ENCODE measurements around the gene L3MBTL4.
"Not testable (repeated sequence)": the region's sequence is repeated elsewhere in the genome, so short reads cannot be mapped to it uniquely, and the experiment has no call there.

Gene L3MBTL4

GRCh38 chr18:6259324-6259723, 155.4 kb downstream of the L3MBTL4 start:
- not testable (repeated sequence) for H3K9ac ChIP-seq (ENCODE audit: low read length); H3K4me3 ChIP-seq (ENCODE audit: low read depth in 1 of 2, low read length in 2 of 2); H3K4me1 ChIP-seq (ENCODE audit: insufficient read depth, low read length); H3K9me3 ChIP-seq (ENCODE audit: low read length); H3K27ac ChIP-seq (ENCODE audit: low read depth, low read length); H3K36me3 ChIP-seq (ENCODE audit: insufficient read depth, low read length); H3K27me3 ChIP-seq (ENCODE audit: control insufficient read depth in 1 of 2, insufficient read depth in 2 of 2, low read length in 2 of 2)

- H3K9me3 ChIP-seq (ENCODE audit: low read length), result no peaks in the 10 kb centered on the region
- no peaks in the 10 kb centered on the region for H3K27me3 ChIP-seq (ENCODE audit: control insufficient read depth in 1 of 2, insufficient read depth in 2 of 2, low read length in 2 of 2)
- H3K36me3 ChIP-seq (ENCODE audit: insufficient read depth, low read length), result peaks cover 5% of the 10 kb centered on the region
These were observed 156.8 kb downstream of the L3MBTL4 start for GRCh38 chr18:6257950-6258349.

GRCh38 chr18:6256521-6256920, 158.2 kb downstream of the L3MBTL4 start:
- Histone ChIP-seq H3K27ac (ENCODE audit: low read depth, low read length) (no peak overlapping the region), H3K27me3 (ENCODE audit: control insufficient read depth in 1 of 2, insufficient read depth in 2 of 2, low read length in 2 of 2) (no peaks in the 10 kb centered on the region), H3K36me3 (ENCODE audit: insufficient read depth, low read length) (no peaks in the 10 kb centered on the region), H3K9ac (ENCODE audit: low read length) (no peak overlapping the region), H3K4me1 (ENCODE audit: insufficient read depth, low read length) (peaks cover 5% of the 10 kb centered on the region), H3K9me3 (ENCODE audit: low read length) (no peaks in the 10 kb centered on the region), H3K4me3 (ENCODE audit: low read depth in 1 of 2, low read length in 2 of 2) (no peak overlapping the region)

More at GRCh38 chr18:6257950-6258349, 156.8 kb downstream of the L3MBTL4 start:
- Histone ChIP-seq H3K9ac (ENCODE audit: low read length) (no peak overlapping the region), H3K4me1 (ENCODE audit: insufficient read depth, low read length) (peaks cover 5% of the 10 kb centered on the region), H3K4me3 (ENCODE audit: low read depth in 1 of 2, low read length in 2 of 2) (no peak overlapping the region), H3K27ac (ENCODE audit: low read depth, low read length) (no peak overlapping the region)

GRCh38 chr18:6255886-6256285, 158.8 kb downstream of the L3MBTL4 start:
- H3K4me1 ChIP-seq (ENCODE audit: insufficient read depth, low read length), result peaks cover 5% of the 10 kb centered on the region
- H3K9ac ChIP-seq (ENCODE audit: low read length), result no peak overlapping the region
- no peak overlapping the region for H3K4me3 ChIP-seq (ENCODE audit: low read depth in 1 of 2, low read length in 2 of 2)
- H3K36me3 ChIP-seq (ENCODE audit: insufficient read depth, low read length), result no peaks in the 10 kb centered on the region
- no peak overlapping the region for H3K27ac ChIP-seq (ENCODE audit: low read depth, low read length)
- no peaks in the 10 kb centered on the region for H3K9me3 ChIP-seq (ENCODE audit: low read length)
- H3K27me3 ChIP-seq (ENCODE audit: control insufficient read depth in 1 of 2, insufficient read depth in 2 of 2, low read length in 2 of 2), result no peaks in the 10 kb centered on the region

GRCh38 chr18:6255116-6255705, 159.5 kb downstream of the L3MBTL4 start:
- H3K4me3 ChIP-seq (ENCODE audit: low read depth in 1 of 2, low read length in 2 of 2), result no peak overlapping the region

GRCh38 chr18:6254456-6254855, 160.3 kb downstream of the L3MBTL4 start:
- Histone ChIP-seq H3K4me1 (ENCODE audit: insufficient read depth, low read length) (peaks cover 5% of the 10 kb centered on the region), H3K27ac (ENCODE audit: low read depth, low read length) (no peak overlapping the region), H3K27me3 (ENCODE audit: control insufficient read depth in 1 of 2, insufficient read depth in 2 of 2, low read length in 2 of 2) (no peaks in the 10 kb centered on the region), H3K36me3 (ENCODE audit: insufficient read depth, low read length) (no peaks in the 10 kb centered on the region), H3K4me3 (ENCODE audit: low read depth in 1 of 2, low read length in 2 of 2) (no peak overlapping the region), H3K9me3 (ENCODE audit: low read length) (no peaks in the 10 kb centered on the region), H3K9ac (ENCODE audit: low read length) (no peak overlapping the region)

More at GRCh38 chr18:6255116-6255705, 159.5 kb downstream of the L3MBTL4 start:
- Histone ChIP-seq H3K27me3 (ENCODE audit: control insufficient read depth in 1 of 2, insufficient read depth in 2 of 2, low read length in 2 of 2) (no peaks in the 10 kb centered on the region), H3K9ac (ENCODE audit: low read length) (no peak overlapping the region), H3K9me3 (ENCODE audit: low read length) (no peaks in the 10 kb centered on the region), H3K36me3 (ENCODE audit: insufficient read depth, low read length) (no peaks in the 10 kb centered on the region), H3K4me1 (ENCODE audit: insufficient read depth, low read length) (peaks cover 5% of the 10 kb centered on the region), H3K27ac (ENCODE audit: low read depth, low read length) (no peak overlapping the region)

- Histone ChIP-seq H3K9ac (ENCODE audit: low read length) (no peak overlapping the region), H3K36me3 (ENCODE audit: insufficient read depth, low read length) (no peaks in the 10 kb centered on the region), H3K27me3 (ENCODE audit: control insufficient read depth in 1 of 2, insufficient read depth in 2 of 2, low read length in 2 of 2) (no peaks in the 10 kb centered on the region), H3K4me1 (ENCODE audit: insufficient read depth, low read length) (peaks cover 5% of the 10 kb centered on the region), H3K9me3 (ENCODE audit: low read length) (no peaks in the 10 kb centered on the region), H3K27ac (ENCODE audit: low read depth, low read length) (no peak overlapping the region), H3K4me3 (ENCODE audit: low read depth in 1 of 2, low read length in 2 of 2) (no peak overlapping the region)
These were observed 163.6 kb downstream of the L3MBTL4 start for GRCh38 chr18:6251084-6251483.

GRCh38 chr18:6249788-6250187, 164.9 kb downstream of the L3MBTL4 start:
- H3K9ac ChIP-seq (ENCODE audit: low read length), result no peak overlapping the region
- H3K27me3 ChIP-seq (ENCODE audit: control insufficient read depth in 1 of 2, insufficient read depth in 2 of 2, low read length in 2 of 2), result no peaks in the 10 kb centered on the region
- H3K27ac ChIP-seq (ENCODE audit: low read depth, low read length), result no peak overlapping the region
- no peaks in the 10 kb centered on the region for H3K9me3 ChIP-seq (ENCODE audit: low read length)
- no peaks in the 10 kb centered on the region for H3K4me1 ChIP-seq (ENCODE audit: insufficient read depth, low read length)
- H3K36me3 ChIP-seq (ENCODE audit: insufficient read depth, low read length), result no peaks in the 10 kb centered on the region
- no peak overlapping the region for H3K4me3 ChIP-seq (ENCODE audit: low read depth in 1 of 2, low read length in 2 of 2)

GRCh38 chr18:6249170-6249569, 165.5 kb downstream of the L3MBTL4 start:
- no peaks in the 10 kb centered on the region for H3K27me3 ChIP-seq (ENCODE audit: control insufficient read depth in 1 of 2, insufficient read depth in 2 of 2, low read length in 2 of 2)
- no peak overlapping the region for H3K27ac ChIP-seq (ENCODE audit: low read depth, low read length)
- no peaks in the 10 kb centered on the region for H3K9me3 ChIP-seq (ENCODE audit: low read length)
- no peak overlapping the region for H3K4me3 ChIP-seq (ENCODE audit: low read depth in 1 of 2, low read length in 2 of 2)
- H3K9ac ChIP-seq (ENCODE audit: low read length), result no peak overlapping the region
- H3K4me1 ChIP-seq (ENCODE audit: insufficient read depth, low read length), result no peaks in the 10 kb centered on the region
- no peaks in the 10 kb centered on the region for H3K36me3 ChIP-seq (ENCODE audit: insufficient read depth, low read length)

- Histone ChIP-seq H3K4me1 (ENCODE audit: insufficient read depth, low read length) (no peaks in the 10 kb centered on the region), H3K27ac (ENCODE audit: low read depth, low read length) (no peak overlapping the region)
These were observed 166.7 kb downstream of the L3MBTL4 start for GRCh38 chr18:6248017-6248416.

GRCh38 chr18:6242004-6242403, 172.7 kb downstream of the L3MBTL4 start:
- no peak overlapping the region for H3K4me3 ChIP-seq (ENCODE audit: low read depth in 1 of 2, low read length in 2 of 2)
- H3K9me3 ChIP-seq (ENCODE audit: low read length), result no peaks in the 10 kb centered on the region
- H3K4me1 ChIP-seq (ENCODE audit: insufficient read depth, low read length), result no peaks in the 10 kb centered on the region
- H3K27ac ChIP-seq (ENCODE audit: low read depth, low read length), result no peak overlapping the region
- H3K36me3 ChIP-seq (ENCODE audit: insufficient read depth, low read length), result no peaks in the 10 kb centered on the region
- no peak overlapping the region for H3K9ac ChIP-seq (ENCODE audit: low read length)
- H3K27me3 ChIP-seq (ENCODE audit: control insufficient read depth in 1 of 2, insufficient read depth in 2 of 2, low read length in 2 of 2), result no peaks in the 10 kb centered on the region

More at GRCh38 chr18:6248017-6248416, 166.7 kb downstream of the L3MBTL4 start:
- H3K9ac ChIP-seq (ENCODE audit: low read length), result no peak overlapping the region
- no peaks in the 10 kb centered on the region for H3K9me3 ChIP-seq (ENCODE audit: low read length)
- H3K27me3 ChIP-seq (ENCODE audit: control insufficient read depth in 1 of 2, insufficient read depth in 2 of 2, low read length in 2 of 2), result no peaks in the 10 kb centered on the region
- no peak overlapping the region for H3K4me3 ChIP-seq (ENCODE audit: low read depth in 1 of 2, low read length in 2 of 2)
- no peaks in the 10 kb centered on the region for H3K36me3 ChIP-seq (ENCODE audit: insufficient read depth, low read length)

GRCh38 chr18:6239716-6240115, 175.0 kb downstream of the L3MBTL4 start:
- H3K27ac ChIP-seq (ENCODE audit: low read depth, low read length), result no peak overlapping the region

More at GRCh38 chr18:6239716-6240115, 175.0 kb downstream of the L3MBTL4 start:
- Histone ChIP-seq H3K4me1 (ENCODE audit: insufficient read depth, low read length) (no peaks in the 10 kb centered on the region), H3K4me3 (ENCODE audit: low read depth in 1 of 2, low read length in 2 of 2) (no peak overlapping the region), H3K9me3 (ENCODE audit: low read length) (no peaks in the 10 kb centered on the region), H3K27me3 (ENCODE audit: control insufficient read depth in 1 of 2, insufficient read depth in 2 of 2, low read length in 2 of 2) (no peaks in the 10 kb centered on the region), H3K9ac (ENCODE audit: low read length) (no peak overlapping the region), H3K36me3 (ENCODE audit: insufficient read depth, low read length) (no peaks in the 10 kb centered on the region)
